HG03354 (cell line): ENCODE data around the gene CORT.
"Not testable (repeated sequence)": the region's sequence is repeated elsewhere in the genome, so short reads cannot be mapped to it uniquely, and the experiment has no call there.

Experiments used
- ATAC-seq: cut with Tn5 transposase; IDR thresholded peaks from one replicate; pipeline ENCODE4 v1.9.1; 2021; ENCODE audit warnings: mild to moderate bottlenecking; ENCODE audit not compliant: unreplicated experiment, poor library complexity, severe bottlenecking

The CORT gene, protein sequence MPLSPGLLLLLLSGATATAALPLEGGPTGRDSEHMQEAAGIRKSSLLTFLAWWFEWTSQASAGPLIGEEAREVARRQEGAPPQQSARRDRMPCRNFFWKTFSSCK

DNA sequence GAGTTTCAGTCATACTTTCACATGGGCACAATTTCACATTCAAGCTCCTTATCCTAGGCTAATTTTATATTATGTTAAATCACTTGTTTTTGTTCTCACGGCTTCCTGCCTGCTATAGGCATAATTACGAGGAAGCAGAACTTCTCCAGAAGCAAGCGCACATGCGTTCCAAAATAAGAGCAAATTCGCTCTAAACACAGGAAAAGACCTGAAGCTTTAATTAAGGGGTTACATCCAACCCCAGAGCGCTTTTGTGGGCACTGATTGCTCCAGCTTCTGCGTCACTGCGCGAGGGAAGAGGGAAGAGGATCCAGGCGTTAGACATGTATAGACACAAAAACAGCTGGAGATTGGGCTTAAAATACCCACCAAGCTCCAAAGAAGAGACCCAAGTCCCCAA, at the start of gene CORT:
Gene CORT, plus strand, starts transcription at position 281 of the 400 bp plus-strand sequence. CDS start 193 bp downstream, outside the sequence.
- no peak for ATAC-seq

DNA sequence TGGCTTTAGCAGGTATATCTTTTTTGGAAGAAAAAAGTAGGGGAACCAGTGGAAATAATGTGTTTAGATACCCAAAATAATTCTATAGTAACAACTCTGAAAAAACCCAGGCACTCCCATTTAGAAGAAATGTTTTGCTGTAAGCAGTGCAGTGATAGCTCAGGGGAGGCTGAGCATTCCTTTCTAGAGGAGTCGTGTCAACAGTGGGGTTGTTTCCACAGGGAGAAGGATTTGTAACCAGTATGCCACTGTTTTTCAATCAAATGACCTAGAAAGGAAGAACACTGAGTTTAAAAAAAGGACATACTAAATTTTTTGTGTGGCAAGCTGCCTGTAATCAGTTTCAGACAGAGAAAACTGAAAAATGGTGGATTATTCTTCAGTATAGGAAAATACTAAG, 48.5 kb upstream of the CORT start:
- no peak for ATAC-seq

DNA sequence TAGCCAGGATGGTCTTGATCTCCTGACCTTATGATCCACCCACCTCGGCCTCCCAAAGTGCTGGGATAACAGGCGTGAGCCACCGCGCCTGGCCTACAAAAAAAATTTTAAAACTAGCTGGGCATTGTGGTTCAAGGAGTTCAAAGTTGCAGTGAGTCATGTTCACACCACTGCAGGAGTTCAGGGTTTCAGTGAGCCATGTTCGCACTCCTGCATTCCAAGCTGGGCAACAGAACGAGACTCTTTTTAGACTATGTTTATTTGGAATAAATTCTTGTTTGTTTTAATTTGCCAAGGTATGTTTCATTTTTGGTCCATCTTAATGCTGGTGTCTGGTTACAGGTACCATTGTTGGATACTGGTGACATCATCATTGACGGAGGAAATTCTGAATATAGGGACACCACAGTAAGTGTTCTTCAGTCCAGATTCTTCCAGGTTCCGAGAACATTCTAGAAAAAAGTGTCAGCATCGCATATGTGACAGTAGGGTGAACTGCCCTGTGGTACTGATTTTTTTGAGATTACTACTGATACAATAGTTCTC, 47.0 kb upstream of the CORT start:
- ATAC-seq = no peak

DNA sequence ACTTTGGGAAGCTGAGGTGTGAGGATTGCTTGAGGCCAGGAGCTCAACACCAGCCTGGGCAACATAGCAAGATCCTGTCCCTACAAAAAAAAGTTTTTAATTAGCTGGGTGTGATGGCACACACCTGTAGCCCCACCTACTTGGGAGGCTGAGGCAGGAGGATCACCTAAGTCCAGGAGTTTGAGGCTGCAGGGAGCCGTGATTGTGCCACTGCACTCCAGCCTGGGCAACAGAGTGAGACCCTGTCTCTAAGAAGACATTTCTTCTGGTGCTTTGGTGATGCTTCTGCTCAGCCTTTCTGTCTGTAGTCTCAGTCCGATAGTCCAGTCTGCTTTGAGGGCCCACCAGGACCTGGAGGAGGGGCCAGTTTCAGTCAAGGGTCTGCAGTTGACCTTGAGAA, 42.6 kb upstream of the CORT start:
- ATAC-seq = no peak

DNA sequence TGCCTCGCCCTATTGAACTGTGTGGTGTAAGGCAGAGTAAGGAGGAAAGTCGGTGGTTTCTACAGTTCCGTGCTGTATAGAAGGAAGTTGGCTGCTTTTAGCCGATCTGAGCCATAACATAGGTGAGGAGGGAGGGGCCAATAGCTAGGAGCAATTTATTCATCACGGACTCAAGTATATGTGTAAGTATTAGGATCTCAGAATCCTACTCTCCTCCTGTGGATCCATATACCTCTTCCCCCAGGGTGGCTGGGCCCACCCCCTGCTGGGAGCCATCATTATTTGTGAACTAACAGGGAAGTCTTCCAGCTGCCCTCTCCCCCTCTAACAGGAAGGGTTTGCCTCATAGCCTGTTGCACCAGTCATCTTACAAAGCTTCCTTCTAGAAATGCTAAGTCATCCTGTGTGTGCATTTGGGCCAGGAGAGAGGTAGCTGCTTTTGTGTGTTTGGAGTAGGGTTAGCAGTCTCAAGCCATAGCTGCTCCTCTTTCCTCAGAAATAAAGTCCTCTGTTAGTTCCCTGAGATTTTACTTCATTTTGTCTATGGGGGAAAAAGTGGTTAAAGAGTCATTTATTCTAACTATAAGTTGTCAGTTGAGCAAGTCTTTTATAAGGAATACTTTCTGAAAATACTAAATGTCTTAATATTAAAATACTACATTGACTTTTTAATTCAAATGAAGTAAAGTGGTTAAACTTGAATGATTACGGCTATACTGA, 34.5 kb upstream of the CORT start:
- ATAC-seq = no peak

DNA sequence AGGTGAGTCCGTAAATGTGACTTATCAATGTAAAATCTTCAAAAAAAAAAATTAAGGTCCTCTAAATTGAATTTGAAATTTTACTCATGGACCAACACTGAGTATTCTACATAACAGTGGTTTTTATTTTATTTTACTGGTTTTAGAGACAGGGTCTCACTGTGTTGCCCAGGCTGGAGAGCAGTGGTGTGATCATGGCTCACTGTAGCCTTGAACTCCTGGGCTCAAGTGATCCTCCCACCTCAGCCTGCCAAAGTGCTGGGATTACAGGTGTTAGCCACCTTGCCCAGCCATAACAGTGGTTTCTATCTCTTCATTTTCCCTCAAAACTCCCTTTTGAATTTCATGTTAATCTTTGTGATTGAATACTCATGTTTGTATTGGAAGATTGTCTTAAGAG, 33.9 kb upstream of the CORT start:
- ATAC-seq = not testable (repeated sequence)

DNA sequence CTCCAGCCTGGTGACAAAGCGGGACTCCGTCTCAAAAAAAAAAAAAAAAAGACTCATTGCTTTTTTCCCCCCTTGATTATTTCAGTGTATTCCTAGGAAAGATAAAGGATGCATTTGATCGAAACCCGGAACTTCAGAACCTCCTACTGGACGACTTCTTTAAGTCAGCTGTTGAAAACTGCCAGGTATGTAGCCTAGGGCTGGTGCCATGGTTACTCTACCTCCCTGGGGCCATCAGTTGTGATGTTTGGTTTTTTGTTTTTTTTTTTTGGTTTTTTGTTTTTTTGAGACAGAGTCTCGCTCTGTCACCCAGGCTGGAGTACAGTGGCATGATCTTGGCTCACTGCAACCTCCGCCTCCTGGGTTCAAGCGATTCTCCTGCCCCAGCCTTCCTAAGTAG, 31.1 kb upstream of the CORT start:
- ATAC-seq = not testable (repeated sequence)

DNA sequence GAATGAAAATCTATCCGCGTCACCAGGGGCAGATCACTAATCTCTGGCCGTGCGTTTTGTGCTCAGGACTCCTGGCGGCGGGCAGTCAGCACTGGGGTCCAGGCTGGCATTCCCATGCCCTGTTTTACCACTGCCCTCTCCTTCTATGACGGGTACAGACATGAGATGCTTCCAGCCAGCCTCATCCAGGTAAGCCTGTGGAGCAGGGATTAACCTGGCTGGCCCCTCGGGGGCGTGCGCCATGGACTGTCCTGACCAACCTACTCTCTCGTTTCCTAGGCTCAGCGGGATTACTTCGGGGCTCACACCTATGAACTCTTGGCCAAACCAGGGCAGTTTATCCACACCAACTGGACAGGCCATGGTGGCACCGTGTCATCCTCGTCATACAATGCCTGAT, 30.5 kb upstream of the CORT start:
- no peak for ATAC-seq

DNA sequence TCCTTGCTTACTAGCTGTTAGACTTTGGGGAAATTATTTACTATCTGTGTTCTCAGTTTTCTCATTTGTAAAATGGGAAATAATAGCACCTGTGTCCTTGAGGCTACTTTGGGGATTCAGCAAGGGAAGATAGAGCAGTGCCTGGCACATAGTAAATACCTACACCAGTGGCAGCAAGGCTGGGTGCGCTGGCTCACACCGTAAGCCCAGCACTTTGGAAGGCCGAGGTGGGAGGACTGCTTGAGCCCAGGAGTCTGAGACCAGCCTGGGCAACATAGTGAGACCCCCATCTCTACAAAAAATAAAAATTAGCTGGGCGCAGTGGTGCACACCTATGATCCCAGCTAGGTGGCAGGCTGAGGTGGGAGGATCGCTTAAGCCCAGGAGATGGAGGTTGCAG, 28.2 kb upstream of the CORT start:
- no peak for ATAC-seq

DNA sequence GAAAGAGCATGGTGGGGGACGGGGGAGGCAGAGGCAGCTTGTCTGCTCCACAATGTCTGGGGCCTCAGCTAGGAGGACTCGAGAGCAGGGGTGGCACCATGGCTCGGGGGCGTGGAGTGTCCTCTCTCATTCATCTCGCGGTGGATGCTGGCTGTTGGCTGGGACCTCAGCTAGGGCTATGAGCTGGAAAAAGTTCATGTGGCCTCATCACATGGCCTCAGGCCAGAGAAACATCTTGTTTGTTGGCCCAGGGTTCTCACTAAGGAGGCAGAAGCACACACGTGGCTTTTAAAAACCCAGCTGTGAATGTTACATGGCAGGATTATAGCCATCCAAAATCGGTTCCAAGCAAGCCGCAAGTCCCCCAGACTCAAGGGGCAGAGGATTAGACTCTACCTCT, 25.8 kb upstream of the CORT start:
- ATAC-seq = no peak

DNA sequence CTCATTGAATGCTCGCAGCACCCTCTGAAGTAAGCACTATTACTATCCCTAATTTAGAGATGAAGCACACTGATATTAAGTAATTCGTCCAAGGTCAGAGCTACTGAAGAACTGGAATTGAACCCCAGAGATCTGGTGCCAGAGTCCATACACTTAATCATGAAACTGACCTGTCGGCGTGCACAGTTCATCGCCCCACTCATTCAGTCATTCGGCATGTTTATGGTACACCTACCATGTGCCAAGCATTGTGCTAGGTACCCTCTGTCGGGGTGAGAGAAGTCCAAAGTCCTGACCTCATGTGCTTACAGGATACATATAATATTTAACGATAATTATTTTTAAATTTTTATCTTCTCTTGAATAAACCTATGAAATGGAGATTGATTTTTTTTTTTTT, 25.2 kb upstream of the CORT start:
- ATAC-seq = no peak

DNA sequence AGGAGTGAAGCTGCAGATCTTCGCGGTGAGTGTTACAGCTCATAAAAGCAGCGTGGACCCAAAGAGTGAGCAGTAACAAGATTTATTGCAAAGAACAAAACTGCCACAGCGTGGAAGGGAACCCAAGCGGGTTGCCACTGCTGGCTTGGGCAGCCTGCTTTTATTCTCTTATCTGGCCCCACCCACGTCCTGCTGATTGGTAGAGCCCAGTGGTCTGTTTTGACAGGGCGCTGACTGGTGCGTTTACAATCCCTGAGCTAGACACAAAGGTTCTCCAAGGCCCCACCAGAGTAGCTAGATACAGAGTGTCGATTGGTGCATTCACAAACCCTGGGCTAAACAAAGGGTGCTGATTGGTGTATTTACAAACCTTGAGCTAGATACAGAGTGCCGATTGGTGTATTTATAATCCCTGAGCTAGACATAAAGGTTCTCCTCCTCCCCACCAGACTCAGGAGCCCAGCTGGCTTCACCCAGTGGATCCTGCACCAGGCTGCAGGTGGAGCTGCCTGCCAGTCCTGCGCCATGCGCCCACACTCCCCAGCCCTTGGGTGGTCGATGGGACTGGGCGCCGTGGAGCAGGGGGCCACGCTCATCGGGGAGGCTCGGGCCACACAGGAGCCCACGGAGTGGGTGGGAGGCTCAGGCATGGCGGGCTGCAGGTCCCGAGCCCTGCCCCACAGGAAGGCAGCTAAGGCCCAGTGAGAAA, 23.9 kb upstream of the CORT start:
- not testable (repeated sequence) for ATAC-seq

DNA sequence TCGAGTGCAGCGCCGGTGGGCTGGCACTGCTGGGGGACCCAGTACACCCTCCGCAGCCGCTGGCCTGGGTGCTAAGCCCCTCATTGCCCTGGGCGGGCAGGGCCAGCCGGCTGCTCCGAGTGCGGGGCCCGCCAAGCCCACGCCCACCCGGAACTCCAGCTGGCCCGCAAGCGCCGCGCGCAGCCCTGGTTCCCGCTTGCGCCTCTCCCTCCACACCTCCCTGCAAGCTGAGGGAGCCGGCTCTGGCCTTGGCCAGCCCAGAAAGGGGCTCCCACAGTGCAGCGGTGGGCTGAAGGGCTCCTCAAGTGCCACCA, 23.3 kb upstream of the CORT start:
- not testable (repeated sequence) for ATAC-seq

DNA sequence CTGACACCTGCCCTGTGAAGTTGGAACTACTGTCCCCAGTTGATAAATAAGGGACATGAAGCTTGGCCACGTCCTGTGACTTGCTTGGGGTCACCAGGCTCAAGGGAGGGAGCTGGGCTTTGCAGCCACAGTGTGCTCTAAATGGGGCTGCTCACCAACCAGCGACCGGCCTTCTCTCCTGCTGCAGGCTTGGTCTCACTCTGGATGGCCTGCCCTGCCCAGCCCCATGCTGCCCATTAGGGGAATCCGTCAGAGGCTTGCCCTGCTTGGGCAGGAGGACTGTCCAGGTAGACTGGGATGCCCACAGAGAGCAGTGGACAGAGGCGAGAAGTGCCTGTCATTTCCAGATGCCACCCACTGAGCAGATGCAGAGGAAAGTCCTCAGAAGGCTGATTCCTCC, 20.8 kb upstream of the CORT start:
- ATAC-seq = no peak

DNA sequence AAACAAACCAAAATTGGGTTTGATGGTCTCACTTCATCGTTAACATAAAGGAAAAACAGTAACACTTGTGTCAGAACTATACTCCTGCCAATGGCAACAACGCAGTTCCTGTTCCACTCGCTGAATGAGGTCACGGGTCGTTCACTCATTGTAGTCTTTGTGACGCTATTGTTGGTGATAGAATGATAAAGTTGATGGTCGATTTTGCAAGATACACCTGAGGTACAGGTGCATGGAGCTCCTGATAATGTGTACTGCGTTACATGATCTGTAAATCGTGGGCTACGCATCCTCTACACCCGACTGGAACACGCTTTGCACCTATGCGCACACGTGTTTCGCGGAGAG, 20.0 kb upstream of the CORT start:
- no peak for ATAC-seq

DNA sequence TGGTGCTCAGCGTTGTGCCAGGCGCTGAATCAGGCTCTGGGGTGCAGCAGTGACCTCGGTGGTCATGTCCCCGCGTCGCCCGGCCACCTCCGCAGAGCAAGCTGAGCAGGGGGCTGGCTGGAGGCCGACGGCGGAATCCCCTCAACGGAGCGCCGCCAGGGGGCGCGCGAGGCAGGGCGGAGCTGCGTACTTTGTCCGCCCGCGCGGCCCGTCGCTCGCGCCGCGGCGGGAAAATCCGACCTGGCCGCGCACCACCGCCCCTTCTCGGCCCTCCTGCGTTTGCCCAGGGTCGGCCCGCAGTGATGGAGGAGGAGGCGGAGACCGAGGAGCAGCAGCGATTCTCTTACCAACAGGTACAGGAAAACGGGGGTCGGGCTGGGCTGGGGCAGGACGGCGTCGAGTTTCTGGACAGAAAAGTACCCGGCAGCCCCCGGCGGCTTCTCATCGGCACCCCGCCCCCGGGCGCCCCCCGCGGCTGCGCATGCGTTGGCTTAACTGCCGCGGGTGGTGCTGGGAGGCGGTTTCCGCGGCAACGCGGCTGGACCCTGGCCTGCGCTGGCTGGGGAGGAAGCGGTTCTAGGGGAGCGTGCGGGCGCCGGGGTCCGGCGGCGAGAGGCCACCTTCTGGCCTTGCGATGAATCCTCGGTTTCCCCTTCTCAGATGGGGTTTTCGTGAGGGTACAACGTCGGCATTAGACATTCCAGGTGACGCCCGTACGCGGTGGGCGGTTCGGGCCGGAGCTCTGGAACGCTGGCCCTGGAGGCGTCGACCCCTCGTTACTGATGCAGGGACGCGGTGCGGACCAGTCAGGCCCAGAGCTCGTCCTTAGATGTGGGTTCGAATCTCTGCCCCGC, 19.4 kb upstream of the CORT start, which contains the start of gene CENPS:
Gene CENPS, plus strand, starts transcription at position 218 of the 854 bp plus-strand sequence. Its CDS starts 85 bp downstream, at position 303.
- peak; percentile 85 for ATAC-seq

DNA sequence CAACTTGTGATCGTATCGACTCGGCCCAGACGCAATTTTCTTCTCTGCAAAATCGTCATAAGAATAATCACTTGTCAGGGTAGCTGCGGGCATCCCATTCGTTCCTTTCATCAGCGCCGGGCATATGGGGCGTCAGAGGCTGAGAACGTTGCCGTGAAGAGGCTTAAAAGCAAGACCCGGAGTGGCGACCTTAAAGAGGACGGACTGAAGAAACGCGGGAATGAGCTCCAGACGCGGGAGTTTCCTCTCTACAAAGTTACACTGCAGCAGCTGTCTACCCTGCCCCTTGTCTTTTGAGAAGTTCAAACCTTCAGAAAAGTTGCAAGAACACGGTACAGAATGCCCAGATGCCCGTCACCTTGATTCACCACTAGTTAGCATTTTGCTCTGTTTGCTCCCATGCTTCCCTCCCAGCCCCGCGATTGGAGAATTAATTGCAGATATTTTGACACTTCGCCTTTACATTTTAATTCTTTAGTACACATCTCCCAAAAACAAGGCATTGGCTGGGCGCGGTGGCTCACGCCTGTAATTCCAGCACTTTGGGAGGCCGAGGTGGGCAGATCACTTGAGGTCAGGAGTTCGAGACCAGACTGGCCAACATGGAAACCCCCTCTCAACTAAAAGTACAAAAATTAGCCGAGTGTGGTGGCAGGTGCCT, 18.6 kb upstream of the CORT start:
- no peak for ATAC-seq

DNA sequence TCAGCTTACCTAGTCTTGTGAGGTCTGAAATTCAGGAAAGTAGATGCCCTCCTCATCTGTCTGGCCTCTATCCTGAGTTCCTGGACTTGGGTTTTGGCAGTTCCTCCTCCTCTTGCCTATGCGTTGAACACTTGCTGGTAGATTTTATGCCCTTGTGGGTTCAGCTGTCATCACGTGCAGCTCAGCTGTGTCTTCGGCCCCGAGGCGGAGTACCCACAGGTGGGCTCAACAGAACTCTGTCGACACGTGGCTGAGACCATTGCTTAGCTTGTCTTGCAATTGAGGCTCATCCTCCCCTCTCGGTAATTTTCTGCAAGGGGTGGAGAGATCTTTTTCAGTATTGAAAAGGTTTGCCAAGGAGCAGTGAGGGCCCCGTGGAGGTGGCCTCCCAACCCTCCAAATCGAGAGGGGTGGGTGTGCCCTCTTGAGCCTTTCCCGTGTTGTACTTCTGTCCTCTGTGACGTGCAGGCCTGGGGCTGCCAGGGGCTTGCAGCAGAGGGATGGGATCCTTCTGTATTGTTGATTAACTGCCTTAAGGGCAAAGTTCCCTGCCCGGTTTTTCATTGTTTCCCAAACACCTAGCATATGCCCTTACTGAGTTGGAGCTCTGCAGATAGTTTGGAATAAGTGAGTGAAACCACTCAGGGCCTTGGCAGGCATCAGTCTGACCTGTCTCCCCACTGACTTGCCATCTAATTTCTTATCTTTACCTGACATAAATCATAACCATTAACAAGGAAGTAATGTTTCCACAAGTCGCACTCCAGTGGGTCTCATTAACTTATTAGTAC, 16.7 kb upstream of the CORT start:
- ATAC-seq = no peak

DNA sequence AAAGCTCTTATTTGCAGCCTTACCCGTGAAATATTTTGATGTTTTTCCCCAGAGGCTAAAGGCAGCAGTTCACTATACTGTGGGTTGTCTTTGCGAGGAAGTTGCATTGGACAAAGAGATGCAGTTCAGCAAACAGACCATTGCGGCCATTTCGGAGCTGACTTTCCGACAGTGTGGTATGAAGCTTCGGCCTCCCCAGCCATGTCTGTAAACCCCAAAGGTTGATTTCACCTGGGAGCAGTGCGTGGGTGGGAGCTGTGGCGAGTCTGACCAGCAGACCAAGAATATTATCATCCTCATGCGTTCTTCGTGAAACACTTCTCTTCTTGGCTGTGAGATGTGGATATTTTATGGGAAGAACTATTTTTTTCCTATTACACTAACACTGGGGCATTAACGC, 16.0 kb upstream of the CORT start:
- ATAC-seq = no peak
